Urothelium cell line (cell line): Measurements from ENCODE around the gene AKT1S1.
"Not testable (repeated sequence)": the region's sequence is repeated elsewhere in the genome, so short reads cannot be mapped to it uniquely, and the experiment has no call there.

Experiments
- DNase-seq: peaks from one replicate; pipeline ENCODE4 v3.0.0; 2011; ENCODE audit warnings: low spot score, mixed read lengths
- FAIRE-seq: peaks from 2 replicates; lab custom pipeline; 2011; peaks lifted over from hg19 to GRCh38; lab: Jason Lieb, UNC

Gene AKT1S1

GRCh38 chr19:49877020-49877878 is at the start of gene AKT1S1, which contains the start of gene TBC1D17:
TSS of gene AKT1S1 (minus strand) at chr19:49877355. CDS start at chr19:49873295, 4,060 bp downstream.
TSS of gene TBC1D17 (plus strand) at chr19:49877702. CDS start at chr19:49877724, 22 bp downstream.
- peak; percentile 96 for FAIRE-seq
- DNase-seq = peak; percentile 97

GRCh38 chr19:49926515-49926914 is 49.4 kb upstream of the AKT1S1 start:
- FAIRE-seq = no peak

GRCh38 chr19:49925486-49925885 is 48.3 kb upstream of the AKT1S1 start:
- FAIRE-seq (no peak), DNase-seq (no peak)

More at GRCh38 chr19:49926515-49926914, 49.4 kb upstream of the AKT1S1 start:
- DNase-seq = no peak

- not testable (repeated sequence) for DNase-seq, FAIRE-seq
Observed at GRCh38 chr19:49924881-49925210, 47.7 kb upstream of the AKT1S1 start.

GRCh38 chr19:49924004-49924880 is 47.1 kb upstream of the AKT1S1 start:
- no peak for DNase-seq

GRCh38 chr19:49923055-49924003 is 46.2 kb upstream of the AKT1S1 start:
- FAIRE-seq (no peak), DNase-seq (no peak)

More at GRCh38 chr19:49924004-49924880, 47.1 kb upstream of the AKT1S1 start:
- FAIRE-seq = no peak

- DNase-seq (no peak), FAIRE-seq (no peak)
Observed at GRCh38 chr19:49921871-49922795, 45.0 kb upstream of the AKT1S1 start.

GRCh38 chr19:49920624-49921363 is 43.6 kb upstream of the AKT1S1 start:
- no peak for DNase-seq
- FAIRE-seq = no peak

- no peak for FAIRE-seq
- DNase-seq = no peak
Observed at GRCh38 chr19:49918089-49918488, 40.9 kb upstream of the AKT1S1 start.

- DNase-seq (no peak), FAIRE-seq (no peak)
Observed at GRCh38 chr19:49916839-49917733, 39.9 kb upstream of the AKT1S1 start.

GRCh38 chr19:49915271-49915670 is 38.1 kb upstream of the AKT1S1 start:
- FAIRE-seq (no peak), DNase-seq (no peak)

GRCh38 chr19:49913720-49914119 is 36.6 kb upstream of the AKT1S1 start:
- DNase-seq (no peak), FAIRE-seq (no peak)

- DNase-seq (no peak), FAIRE-seq (no peak)
Observed at GRCh38 chr19:49912965-49913685, 36.0 kb upstream of the AKT1S1 start.

- no peak for FAIRE-seq
- DNase-seq = no peak
Observed at GRCh38 chr19:49911381-49912145, 34.4 kb upstream of the AKT1S1 start.

- no peak for FAIRE-seq
- no peak for DNase-seq
Observed at GRCh38 chr19:49910179-49910578, 33.0 kb upstream of the AKT1S1 start.
